COR-L47 (cell line): ENCODE results near the gene NF1.
A peak's percentile ranks its signal among the peaks of the same experiment; 100 is the strongest.
"Not testable (repeated sequence)": the region's sequence is repeated elsewhere in the genome, so short reads cannot be mapped to it uniquely, and the experiment has no call there.

Source experiments
- DNase-seq: peaks from one replicate; lab custom pipeline; 2025; lab: John Stamatoyannopoulos, UW

Gene NF1, protein sequence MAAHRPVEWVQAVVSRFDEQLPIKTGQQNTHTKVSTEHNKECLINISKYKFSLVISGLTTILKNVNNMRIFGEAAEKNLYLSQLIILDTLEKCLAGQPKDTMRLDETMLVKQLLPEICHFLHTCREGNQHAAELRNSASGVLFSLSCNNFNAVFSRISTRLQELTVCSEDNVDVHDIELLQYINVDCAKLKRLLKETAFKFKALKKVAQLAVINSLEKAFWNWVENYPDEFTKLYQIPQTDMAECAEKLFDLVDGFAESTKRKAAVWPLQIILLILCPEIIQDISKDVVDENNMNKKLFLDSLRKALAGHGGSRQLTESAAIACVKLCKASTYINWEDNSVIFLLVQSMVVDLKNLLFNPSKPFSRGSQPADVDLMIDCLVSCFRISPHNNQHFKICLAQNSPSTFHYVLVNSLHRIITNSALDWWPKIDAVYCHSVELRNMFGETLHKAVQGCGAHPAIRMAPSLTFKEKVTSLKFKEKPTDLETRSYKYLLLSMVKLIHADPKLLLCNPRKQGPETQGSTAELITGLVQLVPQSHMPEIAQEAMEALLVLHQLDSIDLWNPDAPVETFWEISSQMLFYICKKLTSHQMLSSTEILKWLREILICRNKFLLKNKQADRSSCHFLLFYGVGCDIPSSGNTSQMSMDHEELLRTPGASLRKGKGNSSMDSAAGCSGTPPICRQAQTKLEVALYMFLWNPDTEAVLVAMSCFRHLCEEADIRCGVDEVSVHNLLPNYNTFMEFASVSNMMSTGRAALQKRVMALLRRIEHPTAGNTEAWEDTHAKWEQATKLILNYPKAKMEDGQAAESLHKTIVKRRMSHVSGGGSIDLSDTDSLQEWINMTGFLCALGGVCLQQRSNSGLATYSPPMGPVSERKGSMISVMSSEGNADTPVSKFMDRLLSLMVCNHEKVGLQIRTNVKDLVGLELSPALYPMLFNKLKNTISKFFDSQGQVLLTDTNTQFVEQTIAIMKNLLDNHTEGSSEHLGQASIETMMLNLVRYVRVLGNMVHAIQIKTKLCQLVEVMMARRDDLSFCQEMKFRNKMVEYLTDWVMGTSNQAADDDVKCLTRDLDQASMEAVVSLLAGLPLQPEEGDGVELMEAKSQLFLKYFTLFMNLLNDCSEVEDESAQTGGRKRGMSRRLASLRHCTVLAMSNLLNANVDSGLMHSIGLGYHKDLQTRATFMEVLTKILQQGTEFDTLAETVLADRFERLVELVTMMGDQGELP (N-terminal part only)

DNA sequence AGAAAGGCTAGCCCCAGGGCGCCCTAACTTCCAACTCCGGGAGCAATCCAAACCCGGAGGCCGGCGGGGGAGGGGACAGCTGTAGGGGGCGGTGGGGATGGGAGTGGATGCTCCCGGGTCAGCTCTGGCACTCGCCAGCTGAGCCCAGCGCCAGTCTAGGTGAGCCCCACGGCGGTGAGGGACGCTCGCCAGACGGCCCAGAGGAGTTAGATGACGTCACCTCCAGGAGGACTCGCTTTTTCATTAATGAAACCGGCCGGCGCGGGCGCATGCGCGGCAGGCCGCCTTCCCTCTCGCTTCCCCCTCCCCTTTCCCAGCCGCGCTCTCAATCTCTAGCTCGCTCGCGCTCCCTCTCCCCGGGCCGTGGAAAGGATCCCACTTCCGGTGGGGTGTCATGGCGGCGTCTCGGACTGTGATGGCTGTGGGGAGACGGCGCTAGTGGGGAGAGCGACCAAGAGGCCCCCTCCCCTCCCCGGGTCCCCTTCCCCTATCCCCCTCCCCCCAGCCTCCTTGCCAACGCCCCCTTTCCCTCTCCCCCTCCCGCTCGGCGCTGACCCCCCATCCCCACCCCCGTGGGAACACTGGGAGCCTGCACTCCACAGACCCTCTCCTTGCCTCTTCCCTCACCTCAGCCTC, at the start of gene NF1:
Gene NF1, plus strand, starts transcription at position 378 of the 636 bp plus-strand sequence. CDS start 333 bp downstream, outside the sequence.
- DNase-seq: peak; percentile 94

DNA sequence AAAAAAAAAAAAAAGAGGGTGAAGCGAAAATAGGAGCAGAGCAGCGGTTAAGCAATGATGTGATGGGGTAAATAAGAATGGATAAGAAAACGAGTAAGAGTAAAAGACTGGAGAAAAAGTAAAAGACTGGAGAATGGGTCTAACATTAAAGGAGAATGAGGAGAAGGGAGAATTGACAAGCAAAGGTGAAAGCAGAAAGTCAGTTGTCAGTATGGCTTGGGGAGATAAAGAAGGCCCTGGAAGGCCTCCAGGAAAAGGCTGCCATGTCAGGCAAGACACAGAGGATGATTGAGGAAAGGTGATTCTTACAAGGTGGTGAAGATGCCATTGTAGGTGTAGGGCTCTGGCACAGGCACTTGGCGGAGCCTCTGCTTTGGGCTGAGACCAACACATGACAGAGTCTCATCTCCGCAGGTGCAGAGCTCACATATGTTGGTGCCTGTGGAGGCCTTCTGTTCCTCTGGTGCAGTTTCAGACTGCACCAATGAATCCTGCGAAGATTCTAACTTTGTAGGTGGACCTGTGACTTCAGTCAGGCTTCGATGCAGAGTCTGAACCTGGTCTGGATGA, 47.8 kb upstream of the NF1 start:
- not testable (repeated sequence) for DNase-seq

DNA sequence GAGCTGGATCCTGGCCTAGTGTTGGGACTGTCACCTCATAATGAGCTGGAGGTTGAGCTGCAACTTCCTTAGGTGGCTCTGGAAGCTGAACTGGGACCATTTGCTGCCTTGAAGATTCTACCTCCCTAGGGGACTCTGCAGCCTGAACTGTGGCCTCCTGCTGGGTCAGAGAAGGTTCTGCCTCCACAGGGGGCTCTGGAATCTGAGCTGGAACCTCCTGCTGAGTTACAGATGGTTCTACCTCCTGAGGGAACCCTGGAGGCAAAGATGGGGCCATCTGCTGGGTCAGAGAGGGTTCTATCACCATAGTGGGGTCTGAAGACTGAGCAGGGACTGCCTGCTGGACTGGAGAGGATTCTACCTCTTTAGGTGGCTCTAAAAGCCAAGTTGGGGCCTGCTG, 46.6 kb upstream of the NF1 start:
- DNase-seq: no peak

DNA sequence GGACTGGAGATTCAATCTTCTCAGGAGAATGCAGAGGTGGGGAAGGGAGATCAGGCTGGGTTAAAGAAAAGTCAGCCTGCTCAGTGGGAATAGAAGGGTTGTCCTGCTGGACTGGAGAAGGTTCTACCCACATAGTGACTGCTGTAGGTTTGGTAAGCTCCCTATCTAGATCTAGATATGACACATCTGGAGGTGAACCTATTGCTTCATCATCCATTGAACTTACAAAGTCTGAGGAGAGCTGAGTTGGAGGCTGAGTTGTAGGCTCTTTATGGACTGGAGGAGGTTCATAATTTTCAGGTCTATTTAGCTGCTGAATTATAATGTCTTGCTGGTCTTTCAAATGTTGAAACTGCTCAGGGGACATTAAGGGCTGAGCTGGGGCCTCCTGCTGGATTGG, 46.0 kb upstream of the NF1 start:
- no peak for DNase-seq

DNA sequence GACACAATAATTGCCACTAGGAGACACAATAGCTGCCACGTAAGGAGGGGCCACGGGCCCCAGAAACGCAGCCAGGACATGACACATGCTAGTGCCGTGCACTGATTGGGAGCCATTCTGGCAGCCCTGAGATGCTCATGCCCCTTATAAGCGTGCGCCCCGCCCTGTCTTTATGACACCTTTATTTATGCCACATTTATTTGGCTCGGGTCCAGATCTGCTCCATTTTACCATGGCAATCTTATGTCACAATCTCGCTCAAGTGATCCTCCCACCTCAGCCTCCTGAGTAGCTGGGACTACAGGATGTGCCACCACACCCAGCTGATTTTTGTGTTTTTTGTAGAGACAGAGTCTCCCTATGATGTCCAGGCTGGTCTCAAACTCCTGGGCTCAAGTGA, 43.8 kb upstream of the NF1 start:
- DNase-seq: no peak

DNA sequence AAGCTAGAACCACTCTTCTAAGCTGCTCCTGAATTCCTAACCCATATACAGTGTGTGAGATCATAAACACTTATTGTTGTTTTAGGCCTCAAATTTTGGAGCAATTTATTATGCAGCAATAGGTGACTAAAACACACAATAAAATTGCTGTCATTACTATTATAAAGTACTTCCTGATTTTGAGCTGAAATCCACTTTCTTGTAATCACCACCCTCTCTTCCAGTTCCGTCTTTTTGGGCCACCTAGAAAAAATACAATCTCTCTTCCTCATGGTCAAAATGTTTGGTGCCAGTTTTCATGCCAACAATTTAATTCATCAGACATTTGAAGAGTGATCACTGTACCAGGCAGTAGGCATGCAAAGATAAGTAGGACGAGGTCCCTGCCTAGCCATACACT, 43.3 kb upstream of the NF1 start:
- DNase-seq: no peak

DNA sequence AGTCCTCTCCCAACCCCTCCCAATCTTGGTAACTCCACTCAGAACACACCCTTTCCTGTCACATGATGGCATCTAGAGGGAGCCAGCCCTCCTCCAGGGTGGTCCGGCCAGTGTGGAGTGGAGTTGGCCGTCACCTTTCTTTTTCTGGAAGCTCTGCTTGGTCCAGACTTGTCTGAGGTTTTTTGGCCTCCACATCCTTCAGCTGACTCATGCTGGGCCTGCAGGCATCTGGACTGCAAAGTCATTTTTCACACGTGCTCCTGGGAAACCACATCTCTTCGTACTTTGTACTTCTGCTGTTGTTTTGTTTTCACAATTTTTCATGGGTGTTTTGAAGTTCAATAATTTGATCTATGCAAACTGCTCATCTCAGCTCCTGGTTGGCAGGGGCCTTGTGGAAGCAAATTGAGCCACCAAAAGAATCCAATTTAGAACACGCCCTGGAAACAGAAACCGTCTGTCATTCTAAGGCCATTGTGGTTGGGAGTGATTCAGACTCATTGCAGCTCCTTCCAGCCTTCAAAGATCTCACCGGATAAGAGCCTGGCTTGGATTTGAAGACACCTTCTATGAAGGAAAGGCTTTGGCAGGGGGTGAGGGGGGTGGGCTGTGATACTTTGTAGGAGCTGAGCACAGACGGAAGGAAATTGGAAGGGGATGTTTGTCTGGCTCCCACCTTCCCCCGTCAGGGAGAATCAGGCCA, 42.4 kb upstream of the NF1 start:
- DNase-seq: no peak

DNA sequence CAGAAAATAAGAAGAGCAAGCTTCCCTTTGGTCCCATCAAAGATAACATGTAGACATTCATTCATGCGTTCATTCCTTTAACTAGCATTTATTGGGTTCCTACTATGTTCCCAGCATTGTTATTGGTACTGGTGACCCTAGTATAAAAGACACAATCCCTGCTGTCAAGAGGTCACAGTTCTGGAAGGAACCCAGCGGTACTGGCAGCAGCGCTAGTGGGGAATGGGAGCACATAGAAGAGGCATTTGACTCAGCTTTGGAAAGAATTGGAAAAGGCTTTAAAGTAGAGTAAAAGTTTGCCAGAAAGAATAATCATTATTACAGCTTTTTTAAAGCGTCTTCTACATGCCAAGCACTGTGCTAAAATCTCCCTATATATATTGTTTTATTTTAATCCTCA, 41.7 kb upstream of the NF1 start:
- DNase-seq: no peak

DNA sequence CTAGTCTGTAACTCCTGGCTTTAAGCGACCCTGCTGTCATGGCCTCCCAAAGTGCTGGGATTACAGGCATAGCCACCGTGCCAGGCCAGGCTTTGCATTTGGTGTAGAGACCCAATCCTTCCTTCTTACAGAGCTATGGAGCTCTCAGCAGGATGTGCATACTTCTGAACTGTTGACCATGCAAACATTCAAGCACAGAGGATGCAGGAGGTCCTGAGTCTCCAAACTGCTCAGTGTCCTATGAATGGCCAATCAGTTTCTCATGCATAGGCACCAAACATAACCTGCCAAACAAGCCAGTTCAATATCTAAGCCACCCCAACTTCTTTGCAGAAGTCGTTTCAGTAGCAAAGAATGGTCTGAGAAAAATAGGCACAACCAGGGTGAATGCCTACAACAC, 40.0 kb upstream of the NF1 start:
- DNase-seq: no peak

DNA sequence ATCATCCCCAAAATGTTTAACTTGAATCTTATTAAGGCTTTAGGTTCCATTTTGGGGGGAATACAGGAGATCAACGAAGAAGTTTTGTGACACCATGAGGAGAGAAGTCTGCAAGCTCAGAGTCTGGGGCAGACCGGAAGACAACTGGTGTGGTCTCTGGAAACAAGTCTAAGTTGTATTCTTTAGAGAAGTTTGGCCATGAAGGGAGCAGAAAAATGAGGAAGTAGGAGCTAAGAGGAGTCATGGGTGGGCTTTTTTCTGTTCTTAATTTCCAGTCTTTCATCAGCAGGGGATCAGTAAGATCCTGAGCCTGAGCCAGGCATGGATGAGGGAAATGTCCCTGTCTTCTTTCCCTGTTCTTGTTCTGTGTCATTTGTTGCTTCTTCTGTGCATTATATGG, 35.8 kb upstream of the NF1 start:
- DNase-seq: no peak

DNA sequence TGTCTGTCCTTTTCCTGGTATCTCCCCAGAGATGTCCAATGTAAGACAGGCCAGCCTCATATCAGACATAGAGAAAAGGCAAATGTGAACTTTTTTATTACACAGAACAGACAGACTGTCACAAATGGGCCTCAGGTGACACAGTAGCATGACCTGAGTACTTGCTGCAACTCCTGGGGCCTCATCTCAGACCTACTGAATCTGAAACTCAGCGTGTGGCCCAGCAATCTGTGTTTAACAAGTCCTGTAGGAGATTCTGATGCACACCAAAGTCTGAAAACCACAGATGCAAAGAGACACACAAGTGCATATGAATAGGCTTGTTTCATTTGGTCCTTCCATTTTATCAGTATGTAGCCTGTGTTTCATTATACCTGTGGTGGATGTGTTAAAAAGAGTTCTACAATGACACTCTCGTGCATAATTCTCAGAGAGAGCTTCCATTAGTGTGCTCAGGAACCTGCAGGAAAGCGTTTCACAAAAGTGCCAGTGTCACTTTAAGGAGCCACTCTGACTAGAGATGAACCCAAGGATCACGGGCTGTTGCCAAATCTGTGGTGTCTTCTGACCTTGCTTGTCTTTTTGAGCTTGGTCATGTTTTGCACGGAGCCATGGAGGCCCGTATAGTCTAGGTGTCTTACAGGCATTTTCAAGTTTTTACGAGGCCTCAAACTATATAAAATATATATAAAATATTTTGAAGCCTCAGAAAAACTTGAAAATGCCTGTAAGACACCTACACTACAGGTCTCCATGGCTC, 33.8 kb upstream of the NF1 start:
- DNase-seq: no peak

DNA sequence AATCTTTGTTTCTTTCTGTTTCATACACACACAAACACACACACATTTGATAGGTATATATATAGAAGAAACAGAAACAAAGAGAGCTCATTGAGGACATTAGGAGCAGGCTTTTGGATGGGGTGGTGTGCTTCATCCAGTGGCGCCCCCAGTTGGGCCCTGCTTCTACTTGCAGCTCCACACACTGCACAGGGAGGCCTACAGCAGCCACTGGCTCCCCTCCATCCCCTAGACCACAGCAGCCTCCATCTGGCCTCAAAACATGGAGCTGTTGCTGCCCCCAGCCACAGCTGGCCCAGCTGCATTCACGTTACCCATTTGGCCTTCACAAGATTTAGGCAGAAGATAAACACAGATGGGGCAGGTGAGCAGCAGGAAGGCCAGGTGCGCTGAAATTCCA, 33.1 kb upstream of the NF1 start:
- no peak for DNase-seq

DNA sequence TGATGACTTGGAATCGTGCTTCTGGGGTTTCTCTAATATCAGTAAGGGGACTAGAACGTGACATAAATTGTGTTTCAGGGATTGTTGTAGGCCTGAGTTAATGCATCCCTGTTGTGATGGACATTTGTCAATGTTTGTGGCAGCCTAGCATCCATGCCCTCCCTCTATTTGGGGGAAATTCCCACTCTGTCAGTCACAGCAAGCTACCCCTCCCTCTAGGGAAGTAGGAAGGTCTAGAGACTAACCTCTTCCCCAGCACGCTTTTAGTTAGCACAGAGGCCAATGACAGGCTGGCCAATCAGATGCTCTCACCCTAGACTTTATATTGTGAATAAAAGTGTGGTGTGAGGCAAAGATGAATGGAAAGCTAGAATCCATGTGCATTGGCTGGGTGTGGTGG, 32.4 kb upstream of the NF1 start:
- no peak for DNase-seq

DNA sequence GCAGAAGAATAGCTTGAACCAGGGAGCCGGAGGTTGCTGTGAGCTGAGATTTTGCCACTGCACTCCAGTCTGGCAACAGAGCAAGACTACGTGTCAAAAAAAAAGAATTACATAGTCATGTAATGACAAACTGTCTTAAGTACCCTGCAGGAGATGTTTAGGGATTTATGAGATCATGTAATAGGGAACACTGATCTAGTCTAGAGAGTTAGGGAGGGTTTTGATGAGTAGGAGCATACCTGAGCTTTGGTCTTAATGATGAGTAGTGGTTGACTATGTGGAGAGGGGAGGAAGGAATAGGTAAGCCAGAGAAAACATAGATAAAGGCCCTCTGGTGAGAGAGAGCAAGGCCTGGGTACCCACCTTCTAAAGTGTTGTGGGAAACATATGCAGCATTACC, 30.1 kb upstream of the NF1 start:
- no peak for DNase-seq

DNA sequence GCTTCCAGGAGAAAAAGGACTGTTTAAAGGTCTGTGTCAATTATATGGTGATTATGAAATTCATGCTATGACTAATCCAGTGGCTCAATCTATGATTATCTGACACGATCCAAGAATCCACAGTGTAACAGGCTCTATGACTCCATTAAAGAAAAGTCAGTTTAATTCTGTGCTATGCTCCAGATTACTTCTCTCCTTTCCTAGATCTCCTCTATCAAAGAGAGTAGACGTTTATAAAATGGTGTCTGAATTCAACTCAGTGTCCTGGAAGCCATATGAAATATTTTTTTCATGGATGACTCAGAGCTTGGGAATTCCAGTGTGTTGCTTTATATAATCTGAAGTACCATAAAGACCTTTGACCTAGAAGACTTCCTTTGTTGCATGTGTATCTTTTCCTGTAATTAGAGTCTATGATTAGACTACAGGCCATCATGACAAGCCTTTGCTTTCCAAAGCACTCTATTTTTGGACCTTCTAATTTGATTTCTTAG, 27.0 kb upstream of the NF1 start:
- DNase-seq: no peak

DNA sequence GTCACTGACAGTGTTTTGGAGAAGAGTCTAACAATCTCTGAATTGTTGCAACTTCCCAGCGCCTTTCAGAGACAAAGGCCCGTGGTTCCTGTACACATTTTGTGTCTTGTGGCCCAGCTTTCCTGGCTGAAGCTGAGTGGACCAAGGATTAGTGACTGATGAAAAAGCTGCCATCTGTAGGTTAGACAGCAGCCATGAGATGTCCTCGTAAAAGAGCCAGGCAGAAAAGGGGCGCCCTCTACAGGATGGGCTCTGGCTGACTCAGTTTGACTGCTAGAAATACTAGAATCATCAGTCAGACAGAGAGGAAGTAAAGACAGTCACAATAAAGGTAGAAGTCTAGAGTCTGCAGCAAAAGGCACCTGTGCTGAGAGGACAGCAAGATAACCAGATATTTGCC, 26.5 kb upstream of the NF1 start:
- DNase-seq: peak; percentile 35

DNA sequence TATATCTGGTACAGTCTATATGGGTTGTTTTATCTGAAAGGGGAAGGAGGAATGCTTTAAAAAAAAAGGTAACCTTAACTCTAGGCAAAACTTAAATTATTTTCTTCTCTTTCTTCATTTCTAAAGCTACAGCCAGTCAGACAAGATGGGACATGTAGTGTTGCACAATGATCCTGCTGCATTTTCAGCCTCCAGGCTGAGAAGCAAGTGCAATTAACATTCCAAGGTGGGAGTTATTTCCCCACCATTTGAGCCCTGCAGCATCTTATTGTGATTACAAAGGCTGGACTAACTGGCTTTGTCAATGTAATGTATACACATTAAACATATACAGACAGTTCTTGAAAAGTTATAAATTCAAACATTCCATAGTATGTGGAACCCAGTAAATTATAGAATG, 22.6 kb upstream of the NF1 start:
- DNase-seq: no peak

DNA sequence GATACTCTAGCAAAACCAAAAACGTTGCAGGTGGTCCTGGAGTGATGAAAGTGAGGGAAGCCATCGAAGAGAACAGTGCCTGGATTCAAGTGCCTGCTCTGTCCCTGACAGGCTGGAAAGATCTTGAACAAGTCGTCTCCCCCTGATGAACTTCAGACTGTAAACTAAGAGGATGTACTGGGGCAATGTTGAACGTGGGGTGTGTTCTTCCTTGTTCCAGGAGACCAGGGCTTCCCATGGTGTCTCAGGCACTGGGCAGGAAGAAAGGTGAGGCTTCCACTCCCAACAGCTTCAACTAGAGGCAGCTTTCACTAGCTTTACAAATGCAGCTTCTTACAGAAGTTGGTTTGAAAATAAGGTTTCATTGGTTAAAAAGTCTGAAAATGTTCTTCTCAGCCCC, 21.4 kb upstream of the NF1 start:
- DNase-seq: no peak

DNA sequence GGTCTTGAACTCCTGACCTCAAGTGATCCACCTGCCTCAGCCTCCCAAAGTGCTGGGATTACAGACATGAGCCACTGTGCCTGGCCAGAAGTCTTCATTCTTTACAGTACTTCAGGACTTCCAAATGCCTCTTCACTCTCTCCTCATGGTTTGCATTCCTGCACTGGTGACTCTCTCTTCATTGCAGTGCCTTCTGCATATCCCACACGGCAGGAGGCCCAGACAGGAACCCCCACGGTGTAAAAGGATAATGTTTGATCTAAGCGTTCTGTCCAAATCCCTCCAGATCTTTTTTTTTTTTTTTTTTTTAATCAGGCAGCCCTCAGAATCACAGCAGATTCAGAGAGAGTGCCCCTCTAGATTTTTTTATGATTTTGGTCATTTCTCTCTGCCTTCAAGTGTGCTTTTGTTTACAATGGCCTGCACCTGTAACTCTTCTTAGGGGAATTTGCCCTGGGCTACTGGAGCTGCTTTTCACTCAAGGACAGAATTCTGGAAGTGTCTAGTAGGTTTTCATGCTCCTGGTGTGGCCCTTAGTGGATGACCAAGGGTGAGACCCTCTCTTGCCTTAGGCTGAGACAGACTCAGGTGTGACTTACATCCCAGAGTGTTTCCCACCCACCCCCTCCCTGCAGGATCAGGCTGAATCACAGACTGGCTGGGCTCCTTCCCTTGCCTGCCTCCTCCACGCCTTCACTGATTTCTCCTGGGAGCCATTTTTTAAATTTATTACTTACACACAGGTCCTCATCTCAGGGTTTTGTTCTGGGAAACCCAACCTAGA, 19.8 kb upstream of the NF1 start:
- DNase-seq: no peak
